Loucy (cell line): ENCODE results near the gene LYPD5.
"Not testable (repeated sequence)": the region's sequence is repeated elsewhere in the genome, so short reads cannot be mapped to it uniquely, and the experiment has no call there.

Experiments used
- H2AFZ ChIP-seq: fragments of 200-600 bp; sonication (generic); 2 replicates; pipeline ENCODE4 v1.6.0; 2016; ENCODE audit warnings: antibody characterized with exemption, mild to moderate bottlenecking, low read length, moderate library complexity
- H3F3A ChIP-seq: fragments of 200-600 bp; 2 replicates; pipeline ENCODE4 v1.6.0; 2016; ENCODE audit warnings: antibody characterized with exemption, low read depth, mild to moderate bottlenecking
- H3K27me3 ChIP-seq: fragments of 200-600 bp; sonication (generic); 2 replicates; pipeline ENCODE4 v1.6.1; 2014; ENCODE audit warnings: low read length, mild to moderate bottlenecking; ENCODE audit not compliant: insufficient read depth, poor library complexity, severe bottlenecking
- H3K36me3 ChIP-seq: fragments of 200-600 bp; sonication (generic); 2 replicates; pipeline ENCODE4 v1.6.1; 2016; ENCODE audit warnings: low read length; ENCODE audit not compliant: insufficient read depth
- H3K4me1 ChIP-seq: fragments of 200-600 bp; sonication (generic); 2 replicates; pipeline ENCODE4 v1.5.1; 2014; ENCODE audit warnings: low read length, mild to moderate bottlenecking; ENCODE audit not compliant: insufficient read depth, poor library complexity, severe bottlenecking
- H3K4me2 ChIP-seq: fragments of 200-600 bp; sonication (generic); 2 replicates; pipeline ENCODE4 v1.6.0; 2014; ENCODE audit warnings: antibody characterized with exemption, low read length, low read depth, mild to moderate bottlenecking; ENCODE audit not compliant: poor library complexity, severe bottlenecking
- H3K4me3 ChIP-seq: fragments of 200-600 bp; sonication (generic); 2 replicates; pipeline ENCODE4 v1.5.1; 2014; ENCODE audit warnings: low read length, mild to moderate bottlenecking, mixed read lengths; ENCODE audit not compliant: poor library complexity, severe bottlenecking
- H3K79me2 ChIP-seq: fragments of 200-600 bp; sonication (generic); 2 replicates; pipeline ENCODE4 v1.6.1; 2014; ENCODE audit warnings: low read length; ENCODE audit not compliant: insufficient read depth
- H3K9ac ChIP-seq: fragments of 200-600 bp; sonication (generic); 2 replicates; pipeline ENCODE4 v1.6.0; 2014; ENCODE audit warnings: mild to moderate bottlenecking, low read depth, low read length, moderate library complexity; ENCODE audit not compliant: poor library complexity, severe bottlenecking
- H3K9me2 ChIP-seq: fragments of 200-600 bp; sonication (generic); replicated peaks from 2 replicates; pipeline ENCODE4 v1.6.1; 2016; ENCODE audit warnings: low read depth, low read length, mixed read lengths
- H3K9me3 ChIP-seq: fragments of 200-600 bp; sonication (generic); 2 replicates; pipeline ENCODE4 v1.6.1; 2014; ENCODE audit warnings: mild to moderate bottlenecking, antibody characterized with exemption, low read length, low read depth; ENCODE audit not compliant: insufficient read depth
- H4K20me1 ChIP-seq: fragments of 200-600 bp; sonication (generic); 2 replicates; pipeline ENCODE4 v1.6.0; 2014; ENCODE audit warnings: antibody characterized with exemption, low read length, mild to moderate bottlenecking; ENCODE audit not compliant: insufficient read depth, poor library complexity, severe bottlenecking
- EZH2phosphoT487 ChIP-seq: fragments of 200-600 bp; IDR thresholded peaks from 2 replicates; pipeline ENCODE4 v1.6.1; 2018; ENCODE audit warnings: antibody characterized with exemption, mild to moderate bottlenecking, moderate library complexity, borderline replicate concordance
- TF ChIP-seq, protein P1 (sequence below): fragments of 200-600 bp; sonication (generic); conservative IDR thresholded peaks from 2 replicates; pipeline ENCODE4 v1.5.1; 2014; ENCODE audit warnings: mild to moderate bottlenecking, antibody characterized with exemption, low read length

The LYPD5 gene

GRCh38 chr19:43775299-43775890, 26.9 kb downstream of the LYPD5 start:
- H3K36me3 ChIP-seq: peaks cover 6% of the 10 kb centered on the region; the same call in 1 of the 2 replicates
- H3K79me2 ChIP-seq: peaks cover 44% of the 10 kb centered on the region; the same call in 1 of the 2 replicates
- H3F3A ChIP-seq: no peaks in the 10 kb centered on the region
- H3K4me1 ChIP-seq: peaks cover 45% of the 10 kb centered on the region
- H3K9me3 ChIP-seq: no peaks in the 10 kb centered on the region
- no peak overlapping the region for H3K9ac ChIP-seq
- no peaks in the 10 kb centered on the region for H4K20me1 ChIP-seq
- peak overlapping the region; percentile 22 for H3K4me2 ChIP-seq
- TF ChIP-seq EZH2phosphoT487: no peak
- TF ChIP-seq, protein P1, sequence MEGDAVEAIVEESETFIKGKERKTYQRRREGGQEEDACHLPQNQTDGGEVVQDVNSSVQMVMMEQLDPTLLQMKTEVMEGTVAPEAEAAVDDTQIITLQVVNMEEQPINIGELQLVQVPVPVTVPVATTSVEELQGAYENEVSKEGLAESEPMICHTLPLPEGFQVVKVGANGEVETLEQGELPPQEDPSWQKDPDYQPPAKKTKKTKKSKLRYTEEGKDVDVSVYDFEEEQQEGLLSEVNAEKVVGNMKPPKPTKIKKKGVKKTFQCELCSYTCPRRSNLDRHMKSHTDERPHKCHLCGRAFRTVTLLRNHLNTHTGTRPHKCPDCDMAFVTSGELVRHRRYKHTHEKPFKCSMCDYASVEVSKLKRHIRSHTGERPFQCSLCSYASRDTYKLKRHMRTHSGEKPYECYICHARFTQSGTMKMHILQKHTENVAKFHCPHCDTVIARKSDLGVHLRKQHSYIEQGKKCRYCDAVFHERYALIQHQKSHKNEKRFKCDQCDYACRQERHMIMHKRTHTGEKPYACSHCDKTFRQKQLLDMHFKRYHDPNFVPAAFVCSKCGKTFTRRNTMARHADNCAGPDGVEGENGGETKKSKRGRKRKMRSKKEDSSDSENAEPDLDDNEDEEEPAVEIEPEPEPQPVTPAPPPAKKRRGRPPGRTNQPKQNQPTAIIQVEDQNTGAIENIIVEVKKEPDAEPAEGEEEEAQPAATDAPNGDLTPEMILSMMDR: no peak
- no peak overlapping the region for H2AFZ ChIP-seq
- no peak overlapping the region for H3K4me3 ChIP-seq
- no peaks in the 10 kb centered on the region for H3K27me3 ChIP-seq
- H3K9me2 ChIP-seq: no peaks in the 10 kb centered on the region

DNA sequence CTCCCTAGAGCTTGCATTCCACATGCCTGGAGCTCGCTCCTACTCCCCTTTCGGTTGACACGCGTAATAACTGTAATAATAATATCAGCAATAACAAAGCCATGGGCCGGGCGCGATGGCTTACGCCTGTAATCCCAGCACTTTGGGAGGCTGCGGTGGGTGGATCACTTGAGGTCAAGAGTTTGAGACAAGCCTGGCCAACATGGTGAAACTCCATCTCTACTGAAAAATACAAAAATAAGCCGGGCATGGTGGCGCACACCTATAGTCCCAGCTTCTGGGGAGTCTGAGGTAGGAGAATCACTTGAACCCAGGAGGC, 27.3 kb downstream of the LYPD5 start:
- not testable (repeated sequence) for H2AFZ ChIP-seq, H3K9me3 ChIP-seq, H3K36me3 ChIP-seq, H3K4me2 ChIP-seq, H3K27me3 ChIP-seq, H3K9ac ChIP-seq, H4K20me1 ChIP-seq, H3K9me2 ChIP-seq, H3F3A ChIP-seq, H3K4me3 ChIP-seq
- peaks cover 41% of the 10 kb centered on the region; the same call in 1 of the 2 replicates for H3K79me2 ChIP-seq
- H3K4me1 ChIP-seq: peaks cover 43% of the 10 kb centered on the region

DNA sequence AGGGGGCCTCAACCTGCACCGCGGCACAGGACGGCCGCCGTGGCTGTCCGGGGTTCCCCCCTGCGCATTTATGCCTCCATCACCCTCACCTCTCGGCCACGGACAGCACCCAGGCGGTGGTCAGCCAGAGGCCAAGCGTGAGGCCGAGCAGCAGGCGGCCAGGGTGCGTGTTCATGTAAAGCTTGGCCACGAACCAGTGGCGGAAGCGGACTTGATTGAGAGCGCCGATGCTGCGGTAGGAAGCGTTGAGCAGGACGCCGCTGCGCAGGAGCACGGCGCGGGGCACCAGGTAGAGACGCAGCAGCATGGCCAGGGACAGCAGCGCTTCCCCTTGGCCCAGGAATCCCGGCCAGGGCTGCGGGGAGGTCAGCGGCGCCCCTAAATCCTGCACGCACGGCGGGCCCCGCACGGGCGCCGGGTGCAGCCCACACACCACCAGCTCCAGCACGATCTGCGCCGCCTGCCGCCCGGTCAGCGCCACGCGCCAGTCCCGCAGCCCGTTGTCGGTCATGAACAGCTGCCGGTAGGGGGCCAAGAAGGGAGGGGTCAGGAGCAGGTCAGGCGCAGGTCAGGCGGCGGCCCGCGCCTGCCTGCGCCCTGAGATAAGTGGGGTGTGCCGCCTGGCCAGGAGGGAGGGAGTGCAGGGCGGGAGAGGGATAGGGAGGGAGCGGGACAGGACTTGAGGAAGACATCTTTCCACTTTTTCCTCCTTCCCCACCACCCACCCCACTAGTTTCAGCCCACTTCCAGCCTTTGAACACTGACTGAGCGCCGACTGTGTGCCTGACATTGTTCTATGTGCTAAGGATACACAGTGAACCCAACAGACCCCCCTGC, 27.9 kb downstream of the LYPD5 start:
- Histone ChIP-seq H3K4me2 (no peak overlapping the region), H3K4me1 (peaks cover 37% of the 10 kb centered on the region), H3K27me3 (no peaks in the 10 kb centered on the region), H4K20me1 (no peaks in the 10 kb centered on the region), H3F3A (no peaks in the 10 kb centered on the region), H3K4me3 (no peak overlapping the region), H3K9me2 (no peaks in the 10 kb centered on the region), H3K9ac (no peak overlapping the region), H2AFZ (no peak overlapping the region), H3K9me3 (no peaks in the 10 kb centered on the region), H3K36me3 (peaks cover 11% of the 10 kb centered on the region; the same call in 1 of the 2 replicates), H3K79me2 (peaks cover 35% of the 10 kb centered on the region; the same call in 1 of the 2 replicates)
- TF ChIP-seq, protein P1: no peak
- no peak for TF ChIP-seq EZH2phosphoT487
